ELF-1 (cell line): ENCODE data around the gene UTS2B.

Experiments used
- DNase-seq: peaks from one replicate; pipeline ENCODE4 v3.0.0-alpha.2; 2016; ENCODE audit warnings: low read depth, low spot score

The UTS2B gene

DNA sequence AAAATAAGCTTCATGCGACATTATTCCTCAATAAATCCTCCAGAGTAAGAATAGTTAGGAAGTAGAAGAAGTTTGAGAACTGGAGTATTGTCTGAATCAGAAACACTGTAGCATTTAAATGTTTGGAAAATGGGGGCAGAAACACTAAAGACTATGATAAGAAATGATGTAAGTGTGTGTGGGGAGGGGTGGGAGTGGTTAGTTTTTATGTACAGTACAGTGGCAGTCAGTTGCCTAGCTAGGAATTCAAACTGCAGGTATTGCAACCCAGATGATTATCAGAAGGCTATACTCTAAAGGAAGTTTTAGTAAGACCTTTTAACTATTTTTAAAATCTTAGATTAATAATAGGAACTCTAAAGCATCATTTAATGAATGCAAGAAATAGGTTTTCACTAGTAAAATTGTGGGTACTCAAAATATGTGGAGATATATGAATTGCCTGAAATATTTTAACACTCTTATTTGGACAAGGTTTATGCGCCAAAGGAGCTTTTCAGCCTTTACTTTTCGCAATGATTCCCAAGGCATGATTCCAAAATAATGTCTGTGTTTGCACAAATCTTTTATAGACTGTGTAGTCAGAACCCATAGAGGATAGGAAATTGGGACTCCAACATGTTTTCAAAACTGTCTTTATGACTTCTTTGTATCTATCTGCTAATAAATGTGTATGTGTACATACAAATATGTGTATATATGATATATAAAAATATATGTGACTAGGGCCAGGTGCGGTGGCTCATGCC lies 9.1 kb downstream of the UTS2B start:
- DNase-seq, result no peak

DNA sequence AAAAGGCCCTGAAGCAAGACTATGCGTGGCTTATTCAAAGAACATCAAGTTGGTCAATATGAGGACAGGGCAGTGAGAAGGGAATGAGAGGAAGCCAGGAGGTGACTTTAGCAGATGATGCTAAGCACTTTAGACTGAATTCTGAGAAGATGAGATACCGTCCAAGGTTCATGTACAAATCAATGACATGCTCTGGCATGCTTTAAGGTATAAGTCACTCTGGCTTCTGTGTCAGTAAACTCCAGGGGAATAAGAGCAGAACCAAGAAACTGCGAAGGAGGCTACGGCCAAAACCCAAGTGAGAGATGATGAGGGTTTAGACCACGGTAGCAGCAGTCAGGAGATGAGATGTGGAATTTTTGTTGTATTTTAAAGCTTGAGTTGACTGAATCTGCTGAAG lies 10.0 kb downstream of the UTS2B start:
- DNase-seq, result no peak

DNA sequence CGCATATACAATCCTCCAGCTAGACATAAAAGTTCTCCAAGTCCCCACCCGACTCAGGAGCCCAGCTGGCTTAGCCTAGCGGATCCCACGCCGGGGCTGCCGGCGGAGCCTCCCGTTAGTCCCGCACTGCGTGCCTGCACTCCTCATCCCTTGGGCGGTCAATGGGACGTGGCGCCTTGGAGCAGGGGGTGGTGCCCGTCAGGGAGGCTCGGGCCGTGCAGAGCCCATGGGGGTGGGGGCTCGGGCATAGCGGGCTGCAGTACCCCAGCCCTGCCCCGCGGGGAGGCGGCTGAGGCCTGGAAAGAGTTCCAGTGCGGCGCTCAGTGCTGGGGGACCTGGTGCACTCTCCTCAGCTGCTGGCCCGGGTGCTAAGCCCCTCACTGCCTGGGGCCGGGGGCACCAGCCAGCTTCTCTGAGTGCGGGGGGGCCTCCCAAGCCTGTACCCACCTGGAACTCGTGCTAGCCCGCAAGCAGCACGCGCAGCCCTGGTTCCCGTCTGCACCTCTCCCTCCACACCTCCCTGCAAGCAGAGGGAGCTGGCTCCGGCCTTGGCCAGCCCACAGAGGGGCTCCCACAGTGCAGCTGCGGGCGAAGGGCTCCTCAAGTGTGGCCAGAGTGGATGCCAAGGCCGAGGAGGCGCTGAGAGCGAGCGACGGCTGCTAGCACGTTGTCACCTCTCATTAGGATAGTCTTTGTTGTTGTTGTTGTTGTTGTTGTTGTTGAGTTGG lies 13.3 kb downstream of the UTS2B start:
- no peak for DNase-seq

DNA sequence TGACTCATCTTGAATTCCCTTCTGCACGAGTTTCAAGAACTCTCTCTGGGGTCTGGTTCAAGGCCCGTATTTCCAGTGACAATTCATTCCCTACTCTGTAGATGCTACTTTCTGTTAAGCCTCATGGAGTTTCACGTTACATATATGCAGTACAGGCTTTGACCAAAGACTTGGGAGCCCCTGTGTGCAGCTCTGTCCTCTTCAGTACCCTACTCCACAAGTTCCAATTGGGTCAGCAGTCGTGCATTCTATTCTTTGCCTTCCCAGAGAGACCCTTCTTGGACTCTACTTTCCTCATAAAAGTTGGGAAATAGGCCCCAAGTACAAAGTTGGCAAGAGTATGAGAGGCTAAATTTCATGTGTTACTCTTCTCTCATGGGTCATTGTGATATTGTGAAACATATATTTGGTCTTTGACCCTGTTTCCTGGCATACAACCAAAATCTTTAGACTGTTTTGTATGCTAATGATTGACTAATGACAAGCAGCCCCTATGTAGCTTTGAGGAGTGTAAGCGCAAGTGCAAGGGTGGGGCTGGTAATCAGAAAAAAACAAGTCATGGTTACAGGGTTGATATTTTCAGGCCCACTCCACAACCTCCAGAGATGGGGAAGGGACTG lies 16.1 kb downstream of the UTS2B start:
- no peak for DNase-seq

DNA sequence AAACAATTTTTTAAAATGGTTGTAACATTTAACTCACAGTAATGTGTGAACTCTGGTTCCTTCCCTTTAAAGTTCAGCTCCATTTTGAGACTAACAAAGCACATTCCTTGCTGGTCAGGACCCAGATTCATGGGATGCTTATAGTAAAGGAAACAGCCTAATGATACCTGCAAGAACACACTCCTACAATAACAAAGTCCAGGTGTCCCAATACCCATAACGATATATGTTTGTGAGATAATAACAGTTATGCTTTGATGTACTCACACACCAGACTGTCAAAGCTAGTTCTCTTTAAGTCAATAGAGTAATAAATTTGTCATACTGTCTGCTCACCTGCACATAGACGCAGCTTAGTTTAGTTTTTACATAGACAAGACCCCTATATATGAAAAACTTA lies 17.0 kb downstream of the UTS2B start:
- no peak for DNase-seq

DNA sequence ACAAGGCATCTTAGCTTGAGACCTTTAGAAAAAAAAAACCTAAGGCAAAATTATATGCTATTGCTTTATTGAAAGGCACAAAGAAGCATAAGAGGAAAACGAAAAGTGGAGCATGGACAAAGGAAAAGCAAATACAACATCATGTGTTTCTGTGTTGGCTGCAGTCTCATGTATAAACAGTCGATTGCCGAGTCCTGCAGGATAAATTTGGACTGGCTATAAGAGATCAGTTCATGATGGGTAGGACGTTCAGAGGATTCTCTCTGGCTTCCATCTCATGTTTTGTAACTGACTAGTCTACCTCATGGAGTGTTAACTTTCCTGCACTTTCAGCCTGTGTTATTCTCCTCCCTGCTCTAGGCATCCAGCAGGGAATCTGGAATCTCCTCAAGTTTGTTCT lies 23.0 kb downstream of the UTS2B start:
- DNase-seq, result no peak

DNA sequence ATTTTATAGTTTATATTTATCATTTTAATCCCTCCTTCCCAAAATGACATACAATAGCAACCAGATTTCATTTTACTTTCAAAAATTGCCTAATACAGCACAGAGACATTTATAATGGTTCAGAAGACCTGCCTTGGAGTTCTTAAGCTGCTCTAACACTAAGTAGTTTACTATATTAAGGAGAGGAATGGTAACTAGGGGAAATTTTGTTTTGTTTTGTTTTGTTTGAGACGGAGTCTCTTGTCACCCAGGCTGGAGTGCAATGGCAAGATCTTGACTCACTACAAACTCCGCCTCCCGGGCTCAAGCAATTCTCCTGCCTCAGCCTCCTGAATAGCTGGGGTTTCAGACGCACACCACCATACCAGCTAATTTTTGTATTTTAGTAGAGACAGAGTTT lies 23.9 kb downstream of the UTS2B start:
- no peak for DNase-seq

DNA sequence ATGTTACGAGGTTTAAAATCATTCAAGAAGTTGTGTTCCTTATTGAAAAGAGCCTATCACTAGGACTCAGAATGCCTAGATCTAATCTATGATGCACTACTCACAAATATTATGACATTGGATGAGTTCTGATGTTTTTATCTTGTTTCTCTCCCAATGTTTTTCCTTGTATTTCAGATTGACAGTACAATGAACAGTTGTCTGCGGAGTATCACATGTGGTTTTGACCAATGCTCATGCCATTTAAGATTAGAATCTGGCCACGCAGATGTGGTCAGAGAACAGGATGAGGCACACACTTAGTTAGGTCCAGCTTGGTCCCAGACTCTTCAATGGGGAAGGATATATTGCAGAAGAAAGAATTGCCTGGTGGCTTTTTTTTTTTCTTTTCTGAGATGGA lies 26.7 kb downstream of the UTS2B start:
- DNase-seq, result no peak

DNA sequence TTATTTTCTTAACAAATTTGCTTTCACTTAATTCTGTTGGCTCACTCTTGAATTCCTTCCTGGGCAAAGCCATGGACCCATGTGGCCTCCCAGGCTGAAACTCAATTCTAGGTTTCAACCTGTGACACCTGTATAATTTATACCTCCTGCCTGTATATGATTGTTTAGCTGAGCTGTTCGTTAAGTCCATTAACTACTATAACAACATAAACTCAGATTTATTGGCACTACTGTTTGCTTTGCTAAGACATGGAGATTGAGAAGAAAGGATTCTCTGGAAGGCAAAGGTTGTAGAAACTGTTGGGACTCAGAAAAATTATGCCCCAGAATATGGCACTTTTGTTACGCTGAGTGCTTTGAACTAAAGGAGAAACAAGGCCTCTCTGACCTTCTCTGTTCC lies 27.9 kb downstream of the UTS2B start:
- DNase-seq, result no peak

DNA sequence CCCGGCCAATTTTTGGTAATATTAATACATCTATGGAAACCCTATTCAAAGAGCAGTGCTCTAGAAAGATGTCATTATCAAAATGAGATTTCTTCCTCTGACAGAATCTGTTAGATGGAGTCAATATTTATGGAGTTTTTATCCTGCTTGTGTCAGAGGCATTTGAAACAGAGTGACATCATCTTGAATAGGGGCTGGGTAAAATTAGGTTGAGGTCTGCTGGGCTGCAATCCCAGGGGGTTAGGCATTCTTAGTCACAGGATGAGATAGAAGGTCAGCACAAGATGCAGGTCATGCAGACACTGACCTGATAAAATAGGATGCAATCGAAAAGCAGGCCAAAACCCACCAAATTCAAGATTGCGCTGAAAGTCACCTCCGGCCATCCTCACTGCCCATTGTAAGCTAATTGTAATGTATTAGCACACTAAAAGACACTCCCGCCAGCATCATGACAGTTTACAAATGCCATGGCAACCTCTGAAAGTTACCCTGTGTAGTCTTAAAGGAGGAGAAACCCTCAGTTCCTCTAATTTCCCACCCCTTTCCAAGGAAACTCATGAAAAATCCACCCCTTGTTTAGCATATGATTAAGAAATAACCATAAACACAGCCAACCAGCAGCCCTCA lies 28.4 kb downstream of the UTS2B start:
- DNase-seq, result peak; percentile 58

DNA sequence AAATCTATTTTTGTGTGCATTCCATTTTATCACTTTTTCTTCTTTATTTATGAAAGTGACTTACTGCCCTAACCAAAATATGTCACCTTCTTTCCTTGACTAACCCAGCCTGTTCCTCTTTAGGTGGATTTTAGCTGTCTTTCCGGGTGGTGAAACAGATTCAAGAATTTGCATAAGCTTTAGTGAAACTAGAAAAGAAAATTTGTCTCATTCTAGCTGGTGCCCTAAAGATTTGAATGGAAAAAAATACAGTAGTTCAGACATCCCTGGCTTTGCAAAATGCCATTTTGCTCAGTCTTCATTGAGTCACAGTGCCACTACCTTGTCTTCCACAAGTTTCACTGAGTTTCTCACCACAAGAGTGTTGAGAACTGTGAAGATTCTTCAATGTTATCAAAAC lies 29.3 kb downstream of the UTS2B start:
- no peak for DNase-seq

DNA sequence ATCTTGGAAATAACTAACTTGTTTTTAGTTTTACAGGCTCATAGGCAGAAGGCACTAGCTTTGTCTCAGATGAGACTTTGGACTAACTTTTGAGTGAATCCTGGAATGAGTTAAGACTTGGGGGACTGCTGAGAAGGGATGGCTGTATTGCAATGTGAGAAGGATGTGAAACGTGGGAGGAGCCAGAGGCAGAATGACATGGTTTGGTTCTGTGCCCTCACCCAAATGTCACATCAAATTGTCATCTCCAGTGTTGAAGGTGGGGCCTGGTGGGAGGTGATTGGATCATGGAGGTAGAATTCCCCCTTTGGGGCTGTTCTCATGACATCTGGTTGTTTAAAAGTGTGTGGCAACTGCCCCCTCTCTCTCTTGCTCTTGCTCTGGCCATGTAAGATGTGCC lies 29.9 kb downstream of the UTS2B start:
- no peak for DNase-seq

DNA sequence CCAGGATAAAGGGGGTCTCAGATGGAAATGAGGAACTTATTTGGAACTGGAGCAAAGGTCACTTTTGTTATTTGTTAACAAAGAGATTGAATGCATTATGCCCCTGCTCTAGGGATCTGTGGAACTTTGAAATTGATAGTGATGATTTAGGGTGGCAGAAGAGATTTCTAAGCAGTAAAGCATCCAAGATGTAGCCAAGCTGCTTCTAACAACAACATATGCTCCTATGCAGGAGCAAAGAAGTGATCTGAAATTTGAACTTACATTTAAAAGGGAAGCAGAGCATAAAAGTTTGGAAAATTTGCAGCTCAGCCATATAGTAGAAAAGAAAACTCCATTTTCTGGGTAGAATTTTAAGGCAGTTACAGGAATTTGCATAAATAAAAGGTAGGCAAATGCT lies 31.5 kb downstream of the UTS2B start:
- DNase-seq, result no peak

DNA sequence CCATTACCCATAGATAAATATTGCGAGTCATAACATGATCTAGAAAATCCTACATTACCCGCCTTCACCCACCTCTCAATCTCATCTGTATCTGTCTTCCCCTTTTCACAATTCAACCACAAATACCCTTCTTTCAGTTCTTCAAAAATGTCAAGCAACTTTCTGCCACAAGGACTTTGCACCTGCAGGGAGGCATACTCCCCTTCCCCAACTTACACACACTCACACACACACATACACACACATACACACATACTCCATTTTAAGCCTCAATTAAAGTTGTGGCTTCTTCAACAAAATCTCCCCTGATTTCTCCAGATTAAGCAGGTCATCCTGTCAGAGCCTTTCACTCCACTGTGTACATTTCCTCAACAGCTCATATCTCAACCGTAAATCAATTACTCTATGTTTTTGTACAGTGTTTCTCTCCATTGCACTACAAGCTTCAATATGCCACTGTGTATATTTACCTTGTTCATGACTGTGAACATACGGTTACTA lies 34.2 kb downstream of the UTS2B start:
- no peak for DNase-seq

DNA sequence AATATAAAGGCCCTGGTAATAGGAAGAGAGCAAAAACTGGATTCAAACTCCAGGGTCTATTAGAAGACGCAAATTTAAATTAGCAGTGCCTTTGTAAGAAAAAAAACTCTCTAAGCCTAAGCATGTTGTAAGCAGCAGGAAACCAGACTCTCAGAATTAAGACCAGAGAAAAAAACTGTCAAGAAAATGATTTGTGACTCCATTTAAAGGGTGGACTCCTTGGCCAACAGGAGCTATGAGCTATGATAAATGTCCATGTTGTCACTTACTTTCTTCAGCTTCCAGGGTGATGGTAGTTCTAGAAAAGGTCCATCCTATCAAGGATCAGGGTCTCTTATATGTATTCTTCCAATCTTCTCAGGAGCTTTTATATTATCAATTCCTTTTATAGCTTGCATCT lies 36.0 kb downstream of the UTS2B start:
- no peak for DNase-seq

DNA sequence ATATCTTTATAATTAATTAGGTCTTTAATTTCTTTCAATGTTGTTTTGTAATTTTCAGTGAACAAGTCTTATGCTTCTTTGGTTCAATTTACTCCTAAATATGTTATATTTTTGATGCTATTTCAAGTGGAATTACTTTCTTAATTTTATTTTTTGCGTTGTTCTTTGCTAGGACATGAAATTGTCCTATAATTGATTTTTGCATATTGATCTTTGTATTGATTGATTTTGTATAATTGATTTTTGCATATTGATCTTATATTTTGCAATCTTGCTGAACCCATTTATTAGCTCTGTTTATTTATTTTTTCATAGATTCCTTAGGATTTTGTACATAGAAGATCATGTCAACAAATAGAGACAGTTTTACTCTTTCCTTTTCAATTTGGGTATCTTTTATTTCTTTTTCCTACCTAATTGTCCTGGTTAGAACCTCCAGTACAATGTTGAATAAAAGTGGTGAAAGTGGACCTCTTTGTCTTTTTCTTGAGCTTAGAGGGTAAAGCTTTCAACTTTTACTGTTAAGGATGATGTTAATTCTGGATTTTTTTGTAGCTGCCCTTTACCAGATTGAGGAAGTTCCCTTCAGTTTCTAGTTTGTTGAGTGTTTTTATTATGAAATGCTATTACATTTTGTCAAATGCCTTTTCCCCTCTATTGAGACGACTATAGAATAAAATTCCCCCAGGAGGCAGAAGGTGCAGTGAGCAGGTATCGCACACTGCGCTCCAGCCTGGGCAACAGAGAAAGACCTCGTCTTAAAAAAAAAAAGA lies 37.9 kb downstream of the UTS2B start:
- DNase-seq, result no peak

DNA sequence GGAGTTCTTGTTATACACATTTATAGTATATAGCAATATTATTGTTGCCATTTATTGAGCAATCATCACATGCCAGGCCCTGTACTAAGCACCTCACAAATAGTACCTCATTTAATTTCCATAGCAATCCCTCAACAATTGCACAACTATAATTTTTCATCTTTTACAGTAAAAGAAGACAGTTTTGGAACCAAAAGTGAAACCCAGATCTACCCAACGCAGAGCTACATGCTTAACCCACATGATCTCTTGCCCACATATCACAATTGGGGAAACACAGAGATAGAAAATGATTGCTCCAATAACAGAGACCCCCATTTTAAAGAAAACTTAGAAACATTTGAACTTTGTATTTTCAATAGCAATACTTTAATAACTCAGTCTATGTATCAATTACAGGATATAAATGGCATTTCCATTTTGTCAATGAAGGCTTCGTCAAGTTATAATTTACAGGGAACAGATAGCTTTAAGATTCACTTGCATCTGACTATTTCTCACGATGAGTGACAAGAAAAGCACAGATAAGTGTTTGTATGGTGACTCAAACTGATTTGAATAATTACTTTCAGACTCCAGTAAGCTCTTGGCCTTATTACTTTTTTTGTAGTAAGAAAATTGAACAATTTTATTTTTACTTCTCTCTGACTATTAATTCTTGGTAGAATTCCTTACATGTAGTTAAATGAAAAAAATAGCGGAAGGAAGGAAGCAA lies 39.9 kb downstream of the UTS2B start:
- DNase-seq, result no peak

DNA sequence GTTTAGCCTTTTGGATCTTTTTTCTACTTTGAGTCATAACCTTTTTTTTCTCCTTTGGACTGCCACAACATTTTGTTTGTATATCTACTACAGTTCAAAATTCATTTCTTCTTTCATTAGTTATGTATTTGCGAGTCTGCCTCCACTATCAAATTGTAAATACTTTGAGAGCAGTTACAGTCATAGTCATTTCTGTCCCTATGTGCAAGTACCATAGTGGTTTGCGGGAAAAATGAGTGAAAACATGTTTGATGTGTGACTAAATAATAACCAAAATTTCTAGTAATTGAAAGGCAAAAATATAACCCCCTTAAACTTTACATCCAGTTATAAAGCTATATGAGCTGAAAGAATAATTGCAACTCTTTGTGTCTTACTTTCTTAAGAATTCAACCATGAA lies 46.9 kb downstream of the UTS2B start:
- no peak for DNase-seq

DNA sequence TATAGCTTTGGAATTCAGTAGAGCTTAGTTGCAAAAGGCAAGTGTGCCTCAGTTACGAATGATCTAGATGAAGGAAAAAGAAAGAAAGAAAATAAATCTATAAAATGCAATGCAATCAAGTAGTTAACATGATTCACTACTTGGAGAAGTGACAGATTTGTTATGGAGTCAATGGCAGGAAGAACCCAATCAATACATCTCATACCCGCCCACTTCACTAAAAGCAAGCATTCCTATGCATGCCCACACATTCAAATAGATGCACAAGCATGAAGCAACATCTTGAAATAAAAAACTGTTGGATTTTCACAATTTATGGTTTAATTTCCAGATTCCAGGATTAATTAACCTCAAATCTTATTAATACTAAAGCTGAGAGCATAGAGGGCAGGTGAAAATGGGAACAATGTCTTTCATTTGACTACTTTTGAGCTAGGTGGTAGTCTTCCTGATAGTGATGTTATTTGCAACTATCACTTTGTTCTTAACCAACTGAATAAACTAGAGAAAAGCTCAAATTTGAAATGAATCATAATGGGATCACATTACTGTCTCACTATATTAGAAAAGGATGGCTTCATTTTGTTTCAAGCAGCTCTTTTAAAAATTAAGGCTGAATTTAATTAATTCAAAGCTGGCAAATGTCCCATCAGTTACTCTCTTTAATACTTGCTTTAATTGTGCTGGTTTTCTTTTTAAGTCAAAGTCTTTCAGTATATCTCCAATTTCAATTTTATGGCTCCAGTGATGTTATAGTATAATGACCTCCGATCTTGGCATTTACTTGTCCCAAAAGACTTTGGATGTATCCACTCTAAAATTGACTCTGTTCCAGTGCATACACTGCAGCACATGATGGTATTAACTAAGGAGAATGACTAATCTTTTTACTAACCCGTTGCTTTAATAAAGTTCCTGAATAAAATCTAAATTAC lies 47.8 kb downstream of the UTS2B start:
- no peak for DNase-seq

DNA sequence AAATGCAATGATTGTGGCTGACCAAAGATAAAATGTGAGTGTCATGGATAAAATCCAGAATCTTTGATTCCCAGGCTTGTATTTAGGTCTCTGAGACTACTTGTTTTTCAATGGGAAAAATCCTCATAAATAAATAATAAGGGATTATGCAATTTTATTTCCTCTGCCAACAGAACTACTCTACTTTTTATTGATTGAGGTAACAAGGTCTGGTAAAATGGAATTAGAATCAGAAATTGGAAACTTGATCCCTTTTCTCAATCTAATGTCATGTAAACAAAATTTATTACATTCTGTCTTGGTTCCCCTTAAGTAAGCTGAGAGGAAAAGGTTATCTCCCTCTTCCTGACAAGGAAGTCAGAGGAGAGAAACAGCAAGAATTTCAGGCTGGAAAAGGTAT lies 49.4 kb downstream of the UTS2B start:
- no peak for DNase-seq
